ENCODE results near the gene CARS1. TPM values are rescaled to one million over a fixed set of nuclear protein-coding genes. Genes with fewer than 3 reads are reported as not detected.

CARS1 gene
- total and polyA plus RNA-seq, 2 donors (not counting 1 experiment from before 2014, with no cell fraction given): 31.3 to 49.5 TPM

GRCh38 chr11:3049430-3050243 lies 7.6 kb downstream of the CARS1 start:
- Histone ChIP-seq H3K27ac (ENCODE audit: low read length in 2 of 2) (peak overlapping the region; percentile 77 to 81), H3K4me1 (ENCODE audit: control insufficient read depth in 2 of 2, insufficient read depth in 2 of 2, low read length in 2 of 2) (peaks cover 13 to 35% of the 10 kb centered on the region in 2 donors), H3K4me3 (ENCODE audit: control extremely low read depth in 1 of 5, extremely low read depth in 1 of 5, insufficient read depth in 1 of 5, low read depth in 2 of 5, low read length in 4 of 5) (no peak overlapping the region), H3K36me3 (replicated peaks in 1 of 2; ENCODE audit: control extremely low read depth in 1 of 2, control insufficient read depth in 1 of 2, extremely low read depth in 1 of 2, insufficient read depth in 2 of 2, low read length in 1 of 2) (peaks cover 0 to 24% of the 10 kb centered on the region in 2 experiments), H2AFZ (ENCODE audit: insufficient read depth, low read depth, low read length, poor library complexity, severe bottlenecking) (no peak overlapping the region), H3K9ac (ENCODE audit: low read length) (peak overlapping the region; percentile 9), H3K79me2 (ENCODE audit: control insufficient read depth, insufficient read depth, low read length) (peaks cover 97% of the 10 kb centered on the region), H3K4me2 (replicated peaks; ENCODE audit: low read depth, low read length, poor library complexity, severe bottlenecking) (peak overlapping the region; percentile 28), H3K9me3 (ENCODE audit: control extremely low read depth in 1 of 3, control insufficient read depth in 2 of 3, insufficient read depth in 1 of 3, low read length in 2 of 3) (no peaks in the 10 kb centered on the region), H3K27me3 (replicated peaks in 1 of 4; ENCODE audit: control extremely low read depth in 1 of 4, control insufficient read depth in 3 of 4, insufficient read depth in 4 of 4, low read length in 3 of 4) (no peaks in the 10 kb centered on the region), H4K20me1 (ENCODE audit: control insufficient read depth, insufficient read depth, low read length, poor library complexity, severe bottlenecking) (peaks cover 90% of the 10 kb centered on the region)
- intact Hi-C loops (cut with micrococcal nuclease): loop anchor here (1.0 to 10.0 kb wide), 3 partner anchors 8 to 145 kb away; partner anchors contain the start of gene CARS1
- H3K4me1 Mint-ChIP-seq: peaks cover 44% of the 10 kb centered on the region
- 72% methylated on average over 18 of the region's 18 CpGs for WGBS (ENCODE audit: insufficient coverage)
- peak overlapping the region; percentile 94 for H3K27ac Mint-ChIP-seq
- H3K4me3 Mint-ChIP-seq: peak overlapping the region; percentile 64
- H3K27me3 Mint-ChIP-seq: no peaks in the 10 kb centered on the region
- POLR2A ChIA-PET: interaction anchor here (0.5 to 1.4 kb wide), 2 partner anchors 14 to 56 kb away, joined by 4 to 5 read pairs; no protein-coding TSS in a partner anchor
- no peak for TF ChIP-seq CTCF (IDR thresholded peaks at IDR 0.05)
- TF ChIP-seq EZH2 (IDR thresholded peaks at IDR 0.05; ENCODE audit: borderline replicate concordance, insufficient read depth, low read depth, low read length, poor library complexity, severe bottlenecking): no peak
- CTCF ChIA-PET: interaction anchor here (0.6 to 11.4 kb wide), 9 partner anchors 8 to 1249 kb away, joined by 3 to 106 read pairs (median 3); partner anchors contain the start of gene CARS1
- ATAC-seq (ENCODE audit: low read depth) (peak; percentile 97), DNase-seq (peak; percentile 83)
- no peaks in the 10 kb centered on the region for H3K9me3 Mint-ChIP-seq (ENCODE audit: insufficient read depth)

- H3K9me3 ChIP-seq (ENCODE audit: control extremely low read depth in 1 of 3, control insufficient read depth in 2 of 3, insufficient read depth in 1 of 3, low read length in 2 of 3): no peaks in the 10 kb centered on the region
- peaks cover 95% of the 10 kb centered on the region for H4K20me1 ChIP-seq (ENCODE audit: control insufficient read depth, insufficient read depth, low read length, poor library complexity, severe bottlenecking)
- Mint-ChIP-seq H3K4me1 (peaks cover 36% of the 10 kb centered on the region), H3K4me3 (no peak overlapping the region), H3K27me3 (no peaks in the 10 kb centered on the region), H3K9me3 (ENCODE audit: insufficient read depth) (no peaks in the 10 kb centered on the region), H3K27ac (no peak overlapping the region)
- no peak overlapping the region for H3K4me2 ChIP-seq (replicated peaks; ENCODE audit: low read depth, low read length, poor library complexity, severe bottlenecking)
- intact Hi-C loops (cut with micrococcal nuclease): no loop called here
- peaks cover 13 to 35% of the 10 kb centered on the region in 2 donors for H3K4me1 ChIP-seq (ENCODE audit: control insufficient read depth in 2 of 2, insufficient read depth in 2 of 2, low read length in 2 of 2)
- no peak overlapping the region for H3K27ac ChIP-seq (ENCODE audit: low read length in 2 of 2)
- H2AFZ ChIP-seq (ENCODE audit: insufficient read depth, low read depth, low read length, poor library complexity, severe bottlenecking): no peak overlapping the region
- no peak for ATAC-seq (ENCODE audit: low read depth)
- no peak for DNase-seq
- H3K27me3 ChIP-seq (replicated peaks in 1 of 4; ENCODE audit: control extremely low read depth in 1 of 4, control insufficient read depth in 3 of 4, insufficient read depth in 4 of 4, low read length in 3 of 4): no peaks in the 10 kb centered on the region
- H3K4me3 ChIP-seq (ENCODE audit: control extremely low read depth in 1 of 5, extremely low read depth in 1 of 5, insufficient read depth in 1 of 5, low read depth in 2 of 5, low read length in 4 of 5): no peak overlapping the region
- no peak overlapping the region for H3K9ac ChIP-seq (ENCODE audit: low read length)
- CTCF ChIA-PET: interaction anchor here (1.4 to 11.4 kb wide), 4 partner anchors 11 to 43 kb away, joined by 5 to 106 read pairs (median 8); no protein-coding TSS in a partner anchor
- H3K36me3 ChIP-seq (replicated peaks in 1 of 2; ENCODE audit: control extremely low read depth in 1 of 2, control insufficient read depth in 1 of 2, extremely low read depth in 1 of 2, insufficient read depth in 2 of 2, low read length in 1 of 2): peaks cover 0 to 20% of the 10 kb centered on the region in 2 experiments
- POLR2A ChIA-PET: interaction anchor here (0.7 kb wide), 1 partner anchor 10 kb away, joined by 6 read pairs; the partner anchor contains the start of gene CARS1
- 98% methylated on average over 16 of the region's 16 CpGs for WGBS (ENCODE audit: insufficient coverage)
- peaks cover 96% of the 10 kb centered on the region for H3K79me2 ChIP-seq (ENCODE audit: control insufficient read depth, insufficient read depth, low read length)
- TF ChIP-seq CTCF (IDR thresholded peaks at IDR 0.05): no peak
Observed at GRCh38 chr11:3047637-3048036, 9.6 kb downstream of the CARS1 start.

Data from B cell (primary cell).